ENCODE results near the gene PDE2A.

PDE2A gene

DNA sequence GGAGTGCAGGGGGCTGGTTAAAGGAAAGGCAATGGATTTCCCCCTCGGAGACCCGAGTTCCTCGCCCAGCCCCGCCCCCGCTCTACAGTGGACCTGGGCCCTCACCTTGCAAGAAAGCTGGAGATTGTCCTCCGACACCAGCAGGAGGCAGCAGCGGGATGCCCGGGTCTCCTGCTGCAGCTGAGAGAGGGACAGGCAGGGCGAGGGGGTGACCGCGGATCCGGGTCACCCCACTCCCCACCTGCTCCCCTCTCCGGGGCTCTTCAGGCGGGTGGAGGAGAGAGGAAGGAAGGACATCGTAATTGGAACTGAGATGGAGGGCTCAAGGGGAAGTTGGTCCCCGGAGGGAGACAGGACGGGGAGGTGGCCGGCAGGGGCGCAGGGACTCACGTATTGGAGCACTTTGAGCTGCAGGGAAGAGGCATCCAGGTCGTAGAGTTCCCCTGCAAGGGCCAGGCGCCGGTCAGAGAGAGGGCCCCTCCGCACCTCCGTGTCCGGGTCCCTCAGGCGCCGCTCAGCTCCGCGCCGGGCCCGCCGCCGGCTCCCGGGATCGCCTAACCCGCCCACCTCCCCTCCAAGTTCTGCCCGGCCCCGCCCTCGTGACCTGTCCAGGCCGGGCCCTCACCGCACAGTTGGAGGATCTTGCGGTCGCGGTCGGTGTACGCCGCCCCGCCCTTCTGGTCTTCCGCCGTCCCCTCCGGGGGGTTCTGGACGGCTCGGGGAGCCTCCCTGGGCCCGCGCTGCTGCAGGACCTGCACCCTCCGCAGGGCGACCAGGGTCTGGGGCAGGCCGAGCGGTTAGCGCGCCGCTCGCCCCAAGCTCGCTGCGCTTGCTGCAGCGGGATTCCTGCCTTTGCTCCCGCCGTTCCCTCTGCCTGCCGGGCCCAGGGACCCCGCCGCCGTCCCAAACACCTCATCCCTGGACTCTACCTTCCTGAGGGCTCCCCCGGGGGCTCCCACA is 84.1 kb downstream of the PDE2A start:
- no peak for DNase-seq (ENCODE audit: low spot score)

DNA sequence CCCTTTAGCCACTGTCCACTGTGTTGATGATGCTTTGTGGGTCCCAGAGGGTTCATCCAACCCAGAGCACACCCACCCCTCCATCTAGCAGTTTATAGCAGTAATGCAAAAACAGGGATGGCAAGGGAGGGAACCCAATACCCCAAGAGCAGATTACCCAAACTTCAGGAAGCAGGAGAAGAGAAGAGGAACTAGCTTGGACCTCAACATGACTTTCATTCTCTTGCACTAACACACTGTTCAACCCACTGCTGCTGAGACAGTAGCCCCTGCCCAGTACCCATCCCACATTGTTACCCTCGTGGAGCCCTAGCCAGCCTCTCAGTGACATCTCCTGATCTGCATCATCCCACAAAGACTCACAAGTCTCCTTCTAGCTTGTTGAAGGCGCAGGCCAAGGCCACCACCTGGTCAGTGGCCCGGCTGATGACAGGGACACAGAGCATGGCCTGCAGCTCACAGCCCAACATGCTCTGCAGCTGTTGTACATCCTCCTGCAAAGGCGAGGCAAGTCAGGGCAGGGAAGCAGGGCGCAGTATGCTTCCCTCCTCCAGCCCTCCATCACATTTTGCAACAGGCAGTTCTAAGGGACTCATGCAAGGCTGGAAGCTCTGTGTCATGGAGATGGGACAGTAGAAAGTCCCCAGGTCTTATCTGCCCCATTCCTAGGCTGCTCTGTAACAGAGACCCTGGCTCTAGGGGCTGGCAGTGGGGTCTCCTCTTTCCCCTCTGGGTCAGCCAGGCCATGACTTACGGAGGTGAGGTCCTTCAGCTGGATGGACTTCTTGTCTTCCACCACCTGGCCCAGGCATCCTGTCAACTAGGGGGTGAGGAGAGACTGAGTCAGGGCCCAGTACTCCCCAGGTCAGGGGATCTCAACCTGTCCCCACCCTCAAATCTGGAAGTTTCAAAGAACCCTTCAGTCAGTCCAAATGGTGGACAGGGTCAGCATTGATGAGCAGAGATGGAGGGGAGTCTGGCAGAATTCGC is 85.5 kb downstream of the PDE2A start:
- DNase-seq (ENCODE audit: low spot score), result no peak

DNA sequence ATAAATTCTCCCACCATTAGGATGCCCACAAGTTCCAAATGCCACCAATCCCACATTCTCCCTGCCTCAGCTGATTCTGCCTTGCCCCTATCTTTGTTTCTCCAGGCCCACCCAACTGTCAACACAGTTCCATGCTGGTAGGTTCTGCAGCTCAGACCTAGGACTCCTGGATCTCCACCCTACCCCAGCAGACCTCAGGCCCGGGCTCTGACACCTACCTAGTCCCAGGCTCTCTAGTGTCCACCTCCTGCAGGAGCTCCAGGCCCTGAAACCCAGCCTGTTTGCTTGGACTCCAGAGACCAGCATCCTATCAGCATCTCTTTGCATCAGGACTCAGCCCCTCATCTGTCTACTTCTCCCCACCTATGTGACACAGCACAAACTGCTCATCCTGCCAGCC is 86.5 kb downstream of the PDE2A start:
- DNase-seq (ENCODE audit: low spot score), result no peak

DNA sequence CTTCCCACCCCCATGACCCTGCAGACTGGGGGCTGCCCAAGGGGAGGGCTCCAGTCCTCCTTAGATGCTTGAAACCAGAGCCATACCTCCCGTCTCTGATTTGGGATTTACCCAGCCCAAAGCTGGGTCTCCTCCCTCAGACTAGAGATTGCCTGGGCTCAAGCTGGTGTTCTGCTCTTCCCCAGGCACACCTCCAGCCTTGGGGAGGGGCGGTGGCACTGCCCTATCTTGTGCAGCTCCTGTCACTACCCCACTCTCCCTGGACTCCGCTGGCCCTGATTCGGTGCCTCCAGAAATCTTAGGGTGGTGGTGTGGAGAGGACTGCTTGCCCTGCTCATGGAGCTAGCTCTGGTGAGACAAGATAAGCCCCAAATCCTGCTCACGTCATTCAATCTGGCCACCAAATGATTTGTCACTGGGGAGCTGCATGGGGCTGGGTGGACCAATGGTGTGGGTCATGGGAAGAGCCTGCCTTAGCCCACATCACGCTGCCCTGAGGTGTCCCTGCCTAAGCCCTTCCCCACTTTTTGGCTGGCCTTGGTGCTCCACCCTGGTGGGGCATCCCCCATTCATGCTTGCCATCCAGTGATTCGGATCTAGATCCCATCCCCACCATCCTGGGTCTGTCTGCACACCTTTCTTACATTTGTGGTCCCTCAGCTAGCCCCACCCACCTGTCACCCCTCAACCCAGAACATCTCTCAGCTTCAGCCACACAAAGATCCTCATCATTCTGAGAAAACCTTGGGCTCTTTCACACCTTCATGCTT is 87.7 kb downstream of the PDE2A start:
- no peak for DNase-seq (ENCODE audit: low spot score)

DNA sequence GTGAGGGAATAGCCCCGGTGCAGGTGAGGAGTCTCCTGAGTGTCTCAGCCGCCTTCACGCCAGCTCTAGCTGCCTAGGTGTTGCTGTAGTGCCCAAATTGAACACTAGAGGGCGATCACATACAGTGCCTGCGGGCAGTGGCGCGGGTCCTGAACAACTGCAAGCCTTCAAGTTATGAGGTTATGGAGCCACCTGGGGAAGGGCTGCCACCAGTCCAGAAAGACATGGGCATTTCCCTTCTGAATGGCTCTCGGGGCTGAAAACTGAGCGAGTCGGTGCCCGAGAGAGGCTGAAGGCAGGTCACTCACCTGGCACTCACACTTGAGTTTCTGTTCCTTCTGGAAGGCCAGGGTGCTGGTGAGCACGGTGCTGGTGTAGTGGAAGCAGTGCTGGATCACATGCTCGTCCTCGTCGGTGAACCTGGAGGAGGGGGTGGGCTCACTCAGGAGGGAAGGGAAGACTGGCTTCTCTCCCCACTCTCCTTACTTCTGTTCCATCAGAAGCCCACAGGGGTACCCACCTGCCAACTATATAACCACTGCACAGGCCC is 88.4 kb downstream of the PDE2A start:
- DNase-seq (ENCODE audit: low spot score), result peak; percentile 44

DNA sequence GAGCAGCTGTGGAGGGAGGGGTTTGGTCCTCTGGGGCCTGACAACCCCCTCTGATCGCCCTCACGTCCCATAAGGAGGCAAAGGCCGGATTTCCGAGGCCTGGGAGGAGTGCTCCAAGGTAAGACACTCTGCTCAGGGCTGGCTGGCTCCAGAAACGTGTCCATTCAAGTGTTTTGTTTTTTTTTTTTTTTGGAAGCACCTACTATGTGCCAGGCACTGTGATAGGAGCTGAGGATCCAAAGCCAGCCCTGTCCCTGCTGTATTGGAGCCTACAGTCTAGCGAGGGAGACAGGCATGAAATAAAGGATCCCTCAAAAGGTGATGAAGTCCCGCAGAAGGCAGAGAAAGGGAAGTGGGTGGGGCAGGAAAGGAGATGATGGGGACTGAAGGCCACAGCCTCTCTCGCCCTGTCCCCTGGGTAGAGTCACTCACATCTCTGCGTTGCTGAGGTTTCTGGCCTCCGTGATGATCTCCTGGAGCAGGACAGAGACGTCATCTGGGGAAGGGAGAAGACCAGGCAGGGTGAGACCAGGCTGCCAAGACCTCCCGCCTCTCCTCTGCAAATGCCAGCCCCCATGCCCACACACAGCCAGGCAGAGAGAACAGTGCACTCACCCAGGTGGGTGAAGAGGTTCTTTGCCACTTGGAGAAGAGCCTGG is 89.2 kb downstream of the PDE2A start:
- no peak for DNase-seq (ENCODE audit: low spot score)

DNA sequence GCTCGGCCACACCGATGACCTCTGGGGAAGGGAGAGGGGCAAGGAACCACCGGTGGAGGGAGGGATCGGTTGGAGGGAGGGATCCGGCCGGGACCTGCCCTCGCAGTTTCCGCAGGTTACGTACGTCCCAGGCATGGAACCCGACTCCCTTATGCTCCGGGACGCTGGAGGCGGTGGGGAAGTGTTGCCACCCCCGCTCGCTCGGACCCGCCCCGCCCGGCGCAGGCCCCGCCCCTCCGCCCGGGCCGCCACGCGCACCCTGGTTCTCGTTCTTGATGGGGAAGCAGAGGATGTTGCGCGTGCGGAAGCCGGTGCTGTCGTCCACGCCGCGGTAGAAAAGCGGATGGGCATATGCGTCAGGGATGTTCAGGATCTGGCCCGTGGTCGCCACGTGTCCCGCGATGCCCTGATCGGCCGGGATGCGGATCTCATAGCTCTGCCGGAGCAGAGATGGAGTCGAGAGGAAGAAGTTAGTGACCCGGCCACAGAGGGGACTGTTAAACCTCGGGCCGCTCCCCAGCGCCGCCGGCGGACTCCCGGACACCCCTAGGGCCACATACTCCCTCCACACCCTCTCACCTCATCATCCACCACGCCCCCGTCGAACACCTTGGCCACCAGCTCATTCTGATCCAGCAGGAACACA is 89.8 kb downstream of the PDE2A start:
- peak; percentile 19 for DNase-seq (ENCODE audit: low spot score)

DNA sequence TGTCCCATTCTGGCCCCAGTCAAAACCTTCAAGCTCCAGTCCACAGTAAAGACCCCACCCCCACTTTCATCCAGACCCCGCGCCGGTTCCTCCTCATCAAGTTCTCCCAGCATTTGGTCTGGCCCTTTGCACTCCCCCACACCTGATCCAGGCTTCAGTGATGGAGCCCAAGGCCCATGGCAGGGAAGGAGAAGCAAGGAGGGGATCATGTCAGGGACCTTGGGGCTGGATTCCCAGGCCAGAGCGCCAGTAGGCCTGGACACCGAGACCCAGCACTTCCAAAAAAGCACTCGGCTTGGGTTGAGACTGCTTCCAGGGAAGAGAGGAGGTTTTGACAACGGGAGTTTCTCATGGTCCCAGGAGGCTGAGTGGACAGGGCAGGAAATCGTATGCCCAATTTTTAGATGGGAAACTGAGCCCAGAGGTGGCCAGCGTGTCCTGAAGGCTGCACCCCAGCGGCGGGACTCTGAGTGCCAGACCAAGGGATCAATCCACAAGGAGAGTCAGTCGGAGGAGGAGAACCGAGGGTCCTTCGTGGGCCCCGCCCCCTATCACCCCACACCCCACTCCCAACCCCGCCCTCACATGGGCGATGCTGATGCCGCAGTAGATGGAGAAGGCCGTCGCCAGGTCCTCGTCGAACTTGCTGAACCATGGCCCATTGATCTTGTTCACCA is 90.5 kb downstream of the PDE2A start:
- no peak for DNase-seq (ENCODE audit: low spot score)

DNA sequence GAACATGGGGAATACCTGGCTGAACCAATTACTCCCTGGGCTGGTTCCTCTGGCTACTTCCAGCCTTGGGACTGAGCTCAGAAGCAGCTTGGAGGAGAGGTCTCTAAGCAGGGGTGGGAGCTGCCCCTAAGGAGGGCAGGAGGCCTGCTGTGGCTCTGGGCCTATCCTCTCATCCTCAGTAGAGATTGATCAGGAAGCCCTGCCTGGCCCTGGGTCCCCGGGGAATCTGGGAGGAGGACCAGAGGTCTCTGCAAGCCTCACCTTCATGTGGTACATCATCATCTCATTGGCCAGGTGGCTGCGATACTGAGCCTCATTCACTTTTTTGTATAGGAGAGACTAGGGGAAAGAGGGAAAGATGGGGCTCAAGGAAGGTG is 91.1 kb downstream of the PDE2A start:
- no peak for DNase-seq (ENCODE audit: low spot score)

DNA sequence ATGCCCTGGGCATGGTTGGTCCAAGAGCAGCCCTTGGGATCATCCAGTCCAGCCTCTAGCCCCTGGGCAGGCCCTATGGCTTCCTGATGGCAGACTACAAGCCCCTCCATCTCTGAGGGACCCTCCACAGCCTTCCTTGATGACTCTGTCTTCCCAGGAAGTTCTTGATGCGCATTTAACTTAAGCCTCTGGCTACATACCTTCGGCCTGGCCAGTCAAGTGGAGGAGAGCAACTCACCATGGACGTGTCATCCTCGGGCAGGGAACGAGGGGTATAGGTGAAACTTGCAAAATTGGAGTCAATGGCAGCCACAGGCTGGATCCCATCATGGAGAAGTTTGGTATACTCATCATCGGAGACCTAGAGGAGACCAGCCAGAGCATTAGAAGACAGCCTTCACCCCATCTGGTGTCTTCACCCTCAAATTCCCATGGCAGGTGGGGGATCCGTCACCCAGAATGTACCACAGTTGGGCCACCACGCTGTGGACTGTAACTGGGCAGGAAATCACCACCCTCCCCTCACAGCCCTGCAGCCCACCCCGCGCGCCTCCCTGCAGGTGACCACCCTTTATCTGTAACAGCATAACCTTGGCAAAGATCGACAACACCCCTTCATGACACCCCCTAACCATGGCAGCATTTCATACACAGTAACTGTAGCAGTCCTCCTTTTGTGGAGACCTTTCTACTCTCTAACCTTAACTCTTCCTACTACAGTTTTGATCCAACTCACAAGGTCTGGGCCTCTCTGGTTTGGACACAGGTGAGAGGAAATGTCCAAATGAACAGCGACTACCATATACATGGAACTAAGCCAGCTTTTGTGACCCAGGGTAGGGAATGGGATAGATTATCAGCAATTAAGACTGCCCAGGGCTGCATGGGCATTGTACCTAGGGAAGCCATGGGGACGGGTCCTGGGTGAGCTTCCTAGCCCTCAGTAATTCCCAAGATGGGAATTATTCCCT is 91.7 kb downstream of the PDE2A start:
- DNase-seq (ENCODE audit: low spot score), result no peak

DNA sequence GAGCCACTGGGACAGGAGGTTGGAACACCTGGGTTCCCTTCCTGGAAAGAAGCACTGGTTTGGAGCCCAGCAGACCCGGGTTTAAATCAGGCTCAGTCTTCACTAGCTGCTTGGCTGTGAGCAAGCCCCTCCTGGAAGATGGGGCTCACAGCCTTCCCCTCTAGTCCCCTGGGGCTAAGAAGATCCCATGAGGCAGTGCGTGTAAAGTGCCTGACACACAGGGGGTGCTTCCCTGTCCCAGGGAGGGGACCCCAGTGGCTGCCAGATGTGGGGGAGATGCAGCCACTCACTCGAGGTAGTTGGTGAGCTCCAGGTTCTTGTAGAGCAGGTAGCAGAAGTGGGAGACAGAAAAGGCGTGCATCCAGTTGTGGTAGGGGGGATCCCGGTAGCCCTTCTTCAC is 93.2 kb downstream of the PDE2A start:
- DNase-seq (ENCODE audit: low spot score), result no peak

DNA sequence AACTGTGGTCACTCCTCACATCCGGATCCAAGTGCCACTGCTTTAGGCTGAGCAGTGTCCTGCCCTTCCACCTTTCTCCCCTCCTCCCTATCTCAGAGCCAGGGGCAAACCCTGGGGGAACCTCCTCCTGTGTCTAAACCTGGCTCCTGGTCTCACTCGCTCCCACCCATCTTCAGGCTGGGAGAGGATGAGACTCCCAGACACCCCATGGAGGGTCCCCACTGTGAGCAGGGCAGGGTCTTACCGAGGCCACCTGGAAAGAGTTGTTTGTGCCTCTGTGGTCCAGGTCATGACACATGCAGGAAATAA is 93.6 kb downstream of the PDE2A start:
- no peak for DNase-seq (ENCODE audit: low spot score)

DNA sequence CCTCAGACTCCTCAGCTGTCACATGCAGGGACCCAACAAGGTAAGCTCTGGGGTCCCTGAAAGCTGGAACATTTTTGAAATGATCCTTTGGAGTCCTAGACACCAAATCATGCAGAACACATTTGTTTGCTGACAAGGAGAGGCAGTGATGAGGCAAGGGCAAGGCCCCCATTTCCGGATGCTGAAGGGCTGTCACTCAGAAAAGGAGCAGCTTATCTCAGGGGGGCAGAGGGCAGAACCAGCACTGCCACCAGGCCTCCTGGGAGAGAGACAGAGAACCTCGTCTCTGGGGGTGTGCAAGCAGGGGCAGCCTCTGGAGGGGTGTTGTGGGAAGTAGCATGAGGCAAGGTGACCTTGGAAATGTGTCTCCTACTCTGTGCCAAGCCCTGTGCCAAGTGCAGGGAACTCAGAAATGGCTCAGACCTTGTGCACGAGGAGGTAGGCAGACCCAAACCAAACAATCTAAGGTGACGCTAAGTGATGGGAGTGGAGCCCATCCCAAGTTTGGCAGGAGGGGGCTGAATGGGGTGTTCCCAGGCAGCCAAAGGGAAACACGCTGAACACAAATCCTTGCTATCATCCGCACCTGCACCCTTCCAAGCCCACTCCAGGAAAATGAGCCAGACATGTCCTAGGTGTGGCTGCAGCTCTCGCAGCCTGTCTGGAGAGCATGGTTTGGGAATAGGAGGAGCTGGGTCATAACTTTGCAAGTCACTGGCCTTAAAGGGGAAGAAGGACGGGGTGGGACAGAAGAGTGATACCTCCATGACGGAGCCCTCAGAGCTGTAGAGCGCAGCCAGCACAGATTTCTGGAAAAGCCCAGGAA is 94.2 kb downstream of the PDE2A start:
- DNase-seq (ENCODE audit: low spot score), result no peak

DNA sequence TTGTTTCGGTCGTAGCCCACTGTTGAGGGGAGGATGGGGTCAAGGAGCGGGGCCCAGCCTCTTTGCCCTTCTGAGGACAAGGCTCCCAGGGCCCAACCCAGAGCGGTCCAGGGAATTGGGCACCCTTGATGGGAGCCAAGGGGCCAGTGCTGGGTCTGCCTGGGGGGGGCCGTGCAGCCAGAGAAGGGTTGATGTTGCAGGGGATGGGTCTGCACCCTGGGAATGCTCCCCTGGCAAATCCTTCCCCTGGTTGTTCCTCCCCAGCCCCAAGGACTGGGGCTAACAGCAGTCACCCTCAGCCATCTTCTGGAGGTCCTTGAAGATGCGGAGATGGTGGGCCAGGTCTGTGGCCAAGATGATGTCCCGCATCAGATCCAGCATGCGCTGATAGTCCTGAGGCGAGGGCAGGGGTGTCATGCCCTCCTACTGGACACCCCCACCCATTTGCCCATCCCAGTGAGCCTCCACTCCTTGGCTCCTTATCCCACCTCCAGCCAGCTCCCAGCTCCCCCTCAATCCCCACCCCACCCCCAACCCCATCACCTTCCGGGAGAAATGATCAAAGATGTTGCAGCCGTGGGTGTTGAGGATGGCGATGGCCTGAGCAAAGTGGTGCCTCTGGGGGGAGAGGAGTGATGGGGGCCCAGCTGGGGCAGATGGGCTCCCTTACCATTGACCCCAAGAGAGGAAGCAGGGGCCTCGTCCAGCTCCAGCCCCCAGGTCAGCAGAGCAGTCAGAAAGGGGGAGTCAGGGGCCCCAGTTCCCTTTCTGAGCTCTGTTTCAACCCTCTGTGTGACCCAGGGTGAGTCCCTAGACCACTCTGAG is 95.0 kb downstream of the PDE2A start:
- no peak for DNase-seq (ENCODE audit: low spot score)

DNA sequence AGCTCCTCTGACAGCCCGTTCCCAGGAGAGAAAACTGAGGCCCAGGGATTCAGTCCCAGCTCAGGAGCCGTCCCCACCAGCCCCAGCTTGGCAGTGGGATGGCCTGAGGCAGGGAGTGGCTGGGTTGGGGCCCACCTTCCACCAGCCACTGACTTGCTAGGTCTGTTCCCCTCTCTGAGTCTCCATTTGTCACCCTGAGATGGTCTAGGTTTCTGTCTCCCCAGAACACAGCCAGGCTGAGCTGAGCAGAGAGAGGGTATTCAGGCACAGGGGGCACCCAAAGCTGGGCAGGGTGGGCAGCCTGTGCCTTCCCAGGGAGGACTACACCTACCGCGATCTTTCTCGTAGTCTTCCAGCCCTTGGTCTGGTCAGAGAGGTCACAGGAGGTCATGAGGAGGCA is 95.7 kb downstream of the PDE2A start:
- no peak for DNase-seq (ENCODE audit: low spot score)

DNA sequence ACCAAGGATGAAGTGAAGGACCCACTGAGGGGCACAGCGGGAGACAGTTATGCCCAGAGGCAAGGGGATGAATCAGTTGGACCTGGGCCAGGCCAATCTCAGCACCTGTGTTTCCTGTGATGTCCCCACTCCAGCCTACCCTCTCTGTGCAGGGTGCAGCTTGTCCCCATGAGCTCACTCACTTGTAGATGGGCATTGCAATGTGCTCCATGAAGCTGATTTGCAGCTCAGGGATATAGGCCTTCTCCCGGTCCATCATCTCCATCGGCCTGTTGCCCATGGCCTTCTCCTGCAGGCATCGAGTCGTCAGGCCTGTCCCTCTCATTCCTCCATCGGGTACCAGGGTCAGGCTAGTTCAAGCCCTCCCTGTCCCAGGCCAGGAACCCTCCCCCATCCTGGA is 96.2 kb downstream of the PDE2A start:
- no peak for DNase-seq (ENCODE audit: low spot score)

DNA sequence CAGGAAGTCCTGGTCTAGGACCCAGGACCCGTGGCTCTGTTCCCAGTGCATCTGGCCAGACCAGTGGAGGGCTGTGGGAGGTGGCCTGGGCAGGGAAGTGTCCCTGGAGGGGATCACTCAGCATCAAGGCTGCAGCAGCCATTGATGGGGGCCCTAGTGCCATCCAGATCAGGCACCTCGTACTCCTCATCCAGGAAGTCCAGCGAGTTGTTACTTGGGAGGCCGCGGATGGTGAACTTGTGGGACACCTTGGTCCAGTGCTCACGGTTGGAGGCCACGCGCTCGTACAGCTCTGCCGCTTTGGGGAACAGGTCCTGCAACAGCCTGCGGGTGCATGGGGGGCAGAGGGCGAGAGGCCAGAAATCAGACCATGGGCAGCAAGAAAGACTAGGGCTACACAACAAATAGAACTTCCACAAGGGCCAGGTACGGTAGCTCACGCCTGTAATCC is 96.9 kb downstream of the PDE2A start:
- no peak for DNase-seq (ENCODE audit: low spot score)

All from pons (tissue), 1 donor.